ENCODE data around the gene MUC4.

MUC4 gene

DNA sequence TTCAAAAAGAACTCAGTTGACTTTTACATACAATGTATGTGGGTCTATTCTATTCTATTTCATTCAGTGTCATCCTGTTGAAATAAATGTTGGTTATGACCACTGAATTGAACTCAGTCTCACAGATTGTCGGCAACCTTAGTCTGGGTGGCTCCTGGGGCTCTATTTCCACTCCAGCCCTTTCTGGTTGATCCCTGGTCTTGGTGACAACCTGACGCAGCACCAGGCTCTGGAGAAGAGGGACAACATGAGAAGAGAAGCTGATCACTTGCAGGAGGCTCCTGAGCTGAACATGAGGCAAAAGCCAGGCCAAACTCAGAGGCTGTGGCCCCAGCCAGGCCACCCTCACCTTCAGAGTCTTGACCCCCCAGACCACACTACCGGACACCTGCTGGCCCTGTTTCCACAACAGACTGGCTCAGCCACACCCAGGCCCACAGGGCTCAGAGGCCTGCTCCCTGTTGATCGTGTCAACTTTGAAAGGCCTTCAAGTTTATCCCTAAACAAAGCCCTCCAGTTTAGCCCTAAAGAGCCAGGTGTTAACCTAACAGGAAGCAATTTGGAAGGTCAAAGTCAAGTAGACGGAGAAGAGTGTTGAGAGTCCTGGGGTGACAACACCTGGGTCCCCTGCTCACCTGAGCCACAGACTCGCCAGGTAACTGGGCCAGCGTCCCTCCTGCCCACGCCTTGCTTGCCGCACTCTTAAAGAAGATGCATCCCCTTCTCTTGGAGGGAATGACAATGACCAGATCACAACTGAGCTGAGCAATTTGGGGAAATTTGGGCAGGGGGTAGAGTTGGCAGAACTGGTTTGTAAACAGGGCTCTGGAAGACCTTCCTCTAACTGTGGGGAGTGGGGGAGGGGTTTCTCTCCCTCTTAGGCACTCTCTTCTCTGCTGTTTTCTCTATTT, 106.4 kb downstream of the MUC4 start:
- H3K27me3 ChIP-seq (ENCODE audit: insufficient read depth, low read length, poor library complexity): no peaks in the 10 kb centered on the region
- H3K79me1 ChIP-seq (ENCODE audit: low read length): no peaks in the 10 kb centered on the region
- peak overlapping the region; percentile 0 for H3K4ac ChIP-seq (ENCODE audit: low read depth, low read length)
- no peaks in the 10 kb centered on the region for H3K36me3 ChIP-seq (ENCODE audit: control insufficient read depth, insufficient read depth, low read length)
- peaks cover 3% of the 10 kb centered on the region for H3K4me1 ChIP-seq (ENCODE audit: control insufficient read depth, low read depth, low read length)
- no peak overlapping the region for H2AK5ac ChIP-seq (ENCODE audit: low read length)
- DNase-seq: no peak
- no peak overlapping the region for H2BK120ac ChIP-seq (ENCODE audit: low read depth, low read length)
- H3K27ac ChIP-seq (ENCODE audit: low read depth, low read length): no peak overlapping the region
- WGBS (ENCODE audit: extremely low coverage, insufficient coverage, low lambda C conversion rate): no CpG with 5 or more reads among the region's 9 CpGs
- H3K23ac ChIP-seq (ENCODE audit: low read length): no peak overlapping the region
- no peak overlapping the region for H2BK15ac ChIP-seq (replicated peaks; ENCODE audit: low read depth)
- no peak overlapping the region for H4K8ac ChIP-seq (ENCODE audit: low read depth, low read length)
- H3K56ac ChIP-seq (ENCODE audit: low read length): no peak overlapping the region
- H3K79me2 ChIP-seq (ENCODE audit: control insufficient read depth, insufficient read depth, low read length): no peaks in the 10 kb centered on the region
- H3K18ac ChIP-seq (ENCODE audit: low read length): no peak overlapping the region
- no peak overlapping the region for H2BK5ac ChIP-seq (ENCODE audit: low read length)
- no peak overlapping the region for H3K4me2 ChIP-seq (ENCODE audit: low read length)
- H3K4me3 ChIP-seq (ENCODE audit: low read length): no peak overlapping the region
- H4K5ac ChIP-seq (ENCODE audit: low read length): no peak overlapping the region
- H3K9ac ChIP-seq (ENCODE audit: low read length): no peak overlapping the region

DNA sequence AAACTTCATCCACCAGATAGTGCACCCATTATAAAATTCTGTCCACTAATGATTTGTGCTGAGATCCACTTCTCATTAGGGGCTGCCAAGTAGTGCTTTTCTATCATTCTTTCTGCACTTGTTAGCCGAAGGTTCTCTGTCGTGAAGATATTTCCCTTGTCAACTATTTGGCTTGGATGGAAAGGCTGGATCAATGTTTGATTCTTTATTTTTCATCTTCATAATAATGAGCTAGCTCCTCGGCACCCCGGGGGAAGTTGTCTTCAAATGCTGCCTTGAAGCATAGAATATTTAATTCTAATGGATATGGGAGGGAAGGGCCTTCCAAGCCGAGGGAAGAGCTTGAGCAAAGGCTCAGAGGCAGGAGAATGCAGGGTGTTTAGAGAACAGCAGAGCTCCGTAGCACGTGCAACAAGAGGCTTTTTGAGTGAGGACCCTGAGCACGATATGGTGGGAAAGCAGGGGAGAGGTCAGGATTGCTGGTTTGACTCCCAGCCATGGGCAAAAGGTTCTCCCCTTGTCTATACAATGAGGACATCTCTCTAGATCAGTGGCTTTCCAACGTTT, 107.2 kb downstream of the MUC4 start:
- Histone ChIP-seq H3K4me2 (ENCODE audit: low read length) (no peak overlapping the region), H3K18ac (ENCODE audit: low read length) (no peak overlapping the region), H3K27ac (ENCODE audit: low read depth, low read length) (no peak overlapping the region), H2BK15ac (replicated peaks; ENCODE audit: low read depth) (no peak overlapping the region), H3K4ac (ENCODE audit: low read depth, low read length) (no peak overlapping the region), H2BK5ac (ENCODE audit: low read length) (no peak overlapping the region), H2BK120ac (ENCODE audit: low read depth, low read length) (no peak overlapping the region), H3K23ac (ENCODE audit: low read length) (no peak overlapping the region), H3K36me3 (ENCODE audit: control insufficient read depth, insufficient read depth, low read length) (no peaks in the 10 kb centered on the region), H3K79me1 (ENCODE audit: low read length) (no peaks in the 10 kb centered on the region), H2AK5ac (ENCODE audit: low read length) (no peak overlapping the region), H4K5ac (ENCODE audit: low read length) (no peak overlapping the region), H3K27me3 (ENCODE audit: insufficient read depth, low read length, poor library complexity) (no peaks in the 10 kb centered on the region), H4K8ac (ENCODE audit: low read depth, low read length) (no peak overlapping the region), H3K79me2 (ENCODE audit: control insufficient read depth, insufficient read depth, low read length) (no peaks in the 10 kb centered on the region), H3K4me1 (ENCODE audit: control insufficient read depth, low read depth, low read length) (peaks cover 3% of the 10 kb centered on the region), H3K4me3 (ENCODE audit: low read length) (no peak overlapping the region), H3K9ac (ENCODE audit: low read length) (no peak overlapping the region), H3K56ac (ENCODE audit: low read length) (no peak overlapping the region)
- no CpG with 5 or more reads among the region's 9 CpGs for WGBS (ENCODE audit: extremely low coverage, insufficient coverage, low lambda C conversion rate)
- DNase-seq: no peak

DNA sequence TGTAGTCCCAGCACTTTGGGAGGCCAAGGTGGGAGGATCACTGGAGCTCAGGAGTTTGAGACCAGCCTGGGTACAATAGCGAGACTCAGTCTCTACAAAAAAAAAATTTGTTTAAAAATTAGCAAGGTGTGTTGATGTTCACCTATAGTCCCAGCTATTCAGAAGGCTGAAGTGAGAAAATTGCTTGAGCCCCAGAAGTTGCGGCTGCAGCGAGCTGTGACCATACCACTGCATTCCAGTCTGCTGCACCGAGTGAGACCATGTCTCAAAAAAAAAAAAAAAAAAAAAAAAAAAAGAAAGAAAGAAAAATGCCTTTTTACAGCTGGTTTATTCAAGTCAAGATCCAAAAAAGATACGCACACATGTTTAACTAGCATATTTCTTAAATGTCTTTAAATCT, 108.0 kb downstream of the MUC4 start:
- no peaks in the 10 kb centered on the region for H3K79me1 ChIP-seq (ENCODE audit: low read length)
- peaks cover 3% of the 10 kb centered on the region for H3K4me1 ChIP-seq (ENCODE audit: control insufficient read depth, low read depth, low read length)
- H3K27ac ChIP-seq (ENCODE audit: low read depth, low read length): no peak overlapping the region
- no peak overlapping the region for H3K18ac ChIP-seq (ENCODE audit: low read length)
- H2BK120ac ChIP-seq (ENCODE audit: low read depth, low read length): no peak overlapping the region
- no peak overlapping the region for H3K4ac ChIP-seq (ENCODE audit: low read depth, low read length)
- no peak overlapping the region for H2BK15ac ChIP-seq (replicated peaks; ENCODE audit: low read depth)
- H3K23ac ChIP-seq (ENCODE audit: low read length): no peak overlapping the region
- H2AK5ac ChIP-seq (ENCODE audit: low read length): no peak overlapping the region
- no peak overlapping the region for H4K5ac ChIP-seq (ENCODE audit: low read length)
- no peak for DNase-seq
- no CpG with 5 or more reads among the region's 5 CpGs for WGBS (ENCODE audit: extremely low coverage, insufficient coverage, low lambda C conversion rate)
- no peak overlapping the region for H3K56ac ChIP-seq (ENCODE audit: low read length)
- no peak overlapping the region for H3K9ac ChIP-seq (ENCODE audit: low read length)
- H3K27me3 ChIP-seq (ENCODE audit: insufficient read depth, low read length, poor library complexity): no peaks in the 10 kb centered on the region
- no peak overlapping the region for H4K8ac ChIP-seq (ENCODE audit: low read depth, low read length)
- no peaks in the 10 kb centered on the region for H3K36me3 ChIP-seq (ENCODE audit: control insufficient read depth, insufficient read depth, low read length)
- H3K4me3 ChIP-seq (ENCODE audit: low read length): no peak overlapping the region
- H3K79me2 ChIP-seq (ENCODE audit: control insufficient read depth, insufficient read depth, low read length): no peaks in the 10 kb centered on the region
- no peak overlapping the region for H2BK5ac ChIP-seq (ENCODE audit: low read length)
- no peak overlapping the region for H3K4me2 ChIP-seq (ENCODE audit: low read length)

DNA sequence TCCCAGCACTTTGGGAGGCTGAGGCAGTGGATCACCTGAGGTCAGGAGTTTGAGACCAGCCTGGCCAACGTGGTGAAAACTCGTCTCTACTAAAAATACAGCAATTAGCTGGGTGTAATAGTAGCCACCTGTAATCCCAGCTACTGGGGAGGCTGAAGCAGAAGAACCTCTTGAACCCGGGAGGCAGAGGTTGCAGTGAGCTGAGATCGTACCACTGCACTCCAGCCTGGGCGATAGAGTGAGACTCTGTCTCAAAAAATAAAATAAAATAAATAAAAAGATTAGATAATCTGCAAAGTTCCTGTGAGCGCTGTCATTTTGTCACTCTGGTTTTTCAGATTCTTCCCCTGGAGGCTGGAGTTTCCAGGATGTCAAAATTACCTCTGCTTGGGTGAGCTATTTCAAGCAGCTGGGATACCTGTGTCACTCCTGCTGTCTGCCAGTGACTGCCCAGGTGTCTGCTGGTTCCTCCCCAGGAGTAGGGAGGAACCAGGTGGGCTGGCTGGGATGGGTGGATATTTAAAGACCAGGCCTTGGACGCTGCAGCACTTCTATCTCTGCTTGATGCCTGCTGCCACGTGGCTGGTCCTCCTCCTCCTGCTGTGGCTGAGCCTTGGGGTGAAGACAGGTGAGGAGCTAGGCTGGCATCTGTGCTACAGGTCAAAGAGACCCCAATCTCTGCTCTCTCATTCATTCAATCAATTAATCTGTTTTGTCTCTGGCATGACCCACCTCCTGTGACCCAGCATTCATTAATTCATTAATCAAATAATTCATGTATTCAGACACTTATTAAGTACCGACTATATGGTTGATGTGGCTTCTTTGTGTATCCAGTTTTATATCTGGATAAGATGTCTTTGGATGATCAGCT, 110.5 kb downstream of the MUC4 start:
- no peak overlapping the region for H3K4me3 ChIP-seq (ENCODE audit: low read length)
- H2BK120ac ChIP-seq (ENCODE audit: low read depth, low read length): no peak overlapping the region
- no peak overlapping the region for H3K18ac ChIP-seq (ENCODE audit: low read length)
- no peak overlapping the region for H2BK15ac ChIP-seq (replicated peaks; ENCODE audit: low read depth)
- no peak overlapping the region for H3K4me2 ChIP-seq (ENCODE audit: low read length)
- H2BK5ac ChIP-seq (ENCODE audit: low read length): no peak overlapping the region
- H3K4ac ChIP-seq (ENCODE audit: low read depth, low read length): no peak overlapping the region
- no peaks in the 10 kb centered on the region for H3K79me1 ChIP-seq (ENCODE audit: low read length)
- no CpG with 5 or more reads among the region's 9 CpGs for WGBS (ENCODE audit: extremely low coverage, insufficient coverage, low lambda C conversion rate)
- no peak overlapping the region for H3K27ac ChIP-seq (ENCODE audit: low read depth, low read length)
- peaks cover 13% of the 10 kb centered on the region for H3K4me1 ChIP-seq (ENCODE audit: control insufficient read depth, low read depth, low read length)
- DNase-seq: no peak
- H3K23ac ChIP-seq (ENCODE audit: low read length): no peak overlapping the region
- H4K8ac ChIP-seq (ENCODE audit: low read depth, low read length): no peak overlapping the region
- H3K56ac ChIP-seq (ENCODE audit: low read length): no peak overlapping the region
- no peaks in the 10 kb centered on the region for H3K27me3 ChIP-seq (ENCODE audit: insufficient read depth, low read length, poor library complexity)
- H3K79me2 ChIP-seq (ENCODE audit: control insufficient read depth, insufficient read depth, low read length): no peaks in the 10 kb centered on the region
- no peak overlapping the region for H3K9ac ChIP-seq (ENCODE audit: low read length)
- H4K5ac ChIP-seq (ENCODE audit: low read length): no peak overlapping the region
- no peak overlapping the region for H2AK5ac ChIP-seq (ENCODE audit: low read length)
- H3K36me3 ChIP-seq (ENCODE audit: control insufficient read depth, insufficient read depth, low read length): no peaks in the 10 kb centered on the region

DNA sequence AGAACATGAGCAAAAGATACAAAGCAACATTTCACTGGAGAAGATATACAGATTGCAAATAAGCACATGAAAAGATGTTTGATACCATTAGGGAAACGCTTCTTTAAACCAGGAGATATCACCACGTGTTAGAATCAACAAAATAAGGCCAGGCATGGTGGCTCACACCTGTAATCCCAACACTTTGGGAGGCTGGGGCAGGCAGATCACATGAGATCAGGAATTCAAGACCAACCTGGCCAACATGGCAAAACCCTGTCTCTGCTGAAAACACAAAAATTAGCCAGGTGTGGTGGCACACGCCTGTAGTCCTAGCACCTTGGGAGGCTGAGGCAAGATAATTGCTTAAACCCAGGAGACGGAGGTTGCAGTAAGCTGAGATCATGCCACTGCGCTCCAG, 111.4 kb downstream of the MUC4 start:
- Histone ChIP-seq H3K23ac (ENCODE audit: low read length) (no peak overlapping the region), H3K56ac (ENCODE audit: low read length) (no peak overlapping the region), H2BK5ac (ENCODE audit: low read length) (no peak overlapping the region), H4K8ac (ENCODE audit: low read depth, low read length) (no peak overlapping the region), H3K9ac (ENCODE audit: low read length) (no peak overlapping the region), H3K4me1 (ENCODE audit: control insufficient read depth, low read depth, low read length) (peaks cover 10% of the 10 kb centered on the region), H3K4me3 (ENCODE audit: low read length) (no peak overlapping the region), H3K36me3 (ENCODE audit: control insufficient read depth, insufficient read depth, low read length) (no peaks in the 10 kb centered on the region), H2BK15ac (replicated peaks; ENCODE audit: low read depth) (no peak overlapping the region), H3K79me1 (ENCODE audit: low read length) (no peaks in the 10 kb centered on the region), H3K27ac (ENCODE audit: low read depth, low read length) (no peak overlapping the region), H3K18ac (ENCODE audit: low read length) (no peak overlapping the region), H3K4ac (ENCODE audit: low read depth, low read length) (no peak overlapping the region), H2AK5ac (ENCODE audit: low read length) (no peak overlapping the region), H4K5ac (ENCODE audit: low read length) (no peak overlapping the region), H3K4me2 (ENCODE audit: low read length) (no peak overlapping the region), H3K27me3 (ENCODE audit: insufficient read depth, low read length, poor library complexity) (no peaks in the 10 kb centered on the region), H2BK120ac (ENCODE audit: low read depth, low read length) (no peak overlapping the region), H3K79me2 (ENCODE audit: control insufficient read depth, insufficient read depth, low read length) (no peaks in the 10 kb centered on the region)
- WGBS (ENCODE audit: extremely low coverage, insufficient coverage, low lambda C conversion rate): no CpG with 5 or more reads among the region's 5 CpGs
- no peak for DNase-seq
